Lung (tissue), 12 donors: ENCODE results near the gene APOB. TPM values are rescaled to one million over a fixed set of nuclear protein-coding genes. Genes with fewer than 3 reads are reported as not detected.
A peak's percentile ranks its signal among the peaks of the same experiment; 100 is the strongest.

ENCODE experiments used
- ATAC-seq: fragments of 200-7000 bp; cut with Tn5 transposase; one replicate; pipeline ENCODE4 v1.9.1; 2020; ENCODE audit warnings: moderate number of reproducible peaks; ENCODE audit not compliant: insufficient read depth, low FRiP score
- DNase-seq, 3 donors: peaks; one replicate each; pipeline ENCODE4 v3.0.0-alpha.2; 2013 to 2017
- H3K27ac ChIP-seq, 2 donors: one replicate each; pipeline ENCODE4 v1.5.1; 2013; ENCODE audit warnings: mild to moderate bottlenecking in 2 of 2, moderate library complexity in 2 of 2, control low read depth in 1 of 2, inconsistent platforms in 1 of 2, low read depth in 1 of 2, low read length in 1 of 2
- H3K27me3 ChIP-seq, 3 donors: one replicate each; pipeline ENCODE4 v1.5.1; 2013; ENCODE audit warnings: low read length in 2 of 3; ENCODE audit not compliant: control insufficient read depth in 3 of 3, insufficient read depth in 3 of 3
- H3K36me3 ChIP-seq, 4 donors: one replicate each; pipeline ENCODE4 v1.5.1; 2013; ENCODE audit warnings: low read length in 4 of 4, mild to moderate bottlenecking in 1 of 4, moderate library complexity in 1 of 4; ENCODE audit not compliant: control insufficient read depth in 4 of 4, insufficient read depth in 4 of 4
- H3K4me1 ChIP-seq, 5 donors: one replicate each; pipeline ENCODE4 v1.5.1; 2013; ENCODE audit warnings: low read length in 5 of 5, mild to moderate bottlenecking in 2 of 5, moderate library complexity in 1 of 5; ENCODE audit not compliant: control insufficient read depth in 5 of 5, insufficient read depth in 5 of 5
- H3K4me3 ChIP-seq: one replicate; pipeline ENCODE4 v1.5.1; 2013; ENCODE audit warnings: mild to moderate bottlenecking, control low read depth, moderate library complexity
- H3K9ac ChIP-seq, 2 donors: one replicate each; pipeline ENCODE4 v1.5.1; 2013; ENCODE audit warnings: low read length in 2 of 2, control low read depth in 1 of 2; ENCODE audit not compliant: insufficient read depth in 1 of 2
- H3K9me3 ChIP-seq, 4 donors: one replicate each; pipeline ENCODE4 v1.5.1; 2013; ENCODE audit warnings: low read length in 3 of 4, mild to moderate bottlenecking in 1 of 4, moderate library complexity in 1 of 4; ENCODE audit not compliant: control insufficient read depth in 4 of 4, insufficient read depth in 3 of 4
- WGBS, 2 donors: extraction: QIAGEN DNeasy Blood & Tissue Kit; methylation state at CpG; one replicate each; pipeline ENCODE4 v1.1.7; 2013; 5-methylcytosine and 5-hydroxymethylcytosine counted together
- polyA plus RNA-seq, 2 donors: library from polyadenylated mRNA; stranded (reverse); fragments of 200-250 nt; gene quantifications; one replicate each; pipeline ENCODE4 v1.2.1, GENCODE V29; 2013
- total RNA-seq, 2 donors: library from RNA; depleted of rRNA in 1 of 2; stranded (reverse); fragments of >200 nt in 1 of 2; gene quantifications; one replicate each; pipeline ENCODE4 v1.2.1, GENCODE V29; 2014 to 2021
- TF ChIP-seq, protein P1 (sequence below): IDR thresholded peaks from 2 replicates; pipeline ENCODE4 v1.5.1; 2012; ENCODE audit warnings: mild to moderate bottlenecking; ENCODE audit errors: control extremely low read depth, extremely low read depth
- donor health status: control.
- donor health status: control.
- donor health status: Bipolar disorder and iron deficiency.
- donor health status: healthy.
- donor health status: DM: yes; HTN: yes; CAD: no.

APOB gene
- total and polyA plus RNA-seq, 4 donors: 0.04 to 1.7 (median 0.18) TPM

DNA sequence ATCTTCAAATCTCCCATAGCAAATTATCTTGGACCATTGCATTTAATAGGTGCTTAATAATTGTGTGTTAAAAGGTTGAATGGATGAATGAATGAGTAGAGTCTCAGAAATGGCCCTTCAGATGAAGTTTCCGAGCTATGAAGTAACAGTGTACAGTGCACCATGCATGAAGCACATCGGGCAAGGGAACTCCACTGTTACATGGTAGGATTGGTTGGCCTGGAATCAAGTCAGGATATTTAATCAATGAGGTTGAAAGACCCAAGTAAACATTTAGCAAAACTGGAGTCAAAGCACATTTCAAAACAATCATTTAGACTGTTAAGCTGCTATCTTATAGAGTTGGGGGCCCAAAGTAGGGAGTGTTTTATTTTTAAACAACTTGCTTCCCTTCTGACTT lies 80.0 kb downstream of the APOB start:
- DNase-seq (no peak), ATAC-seq (no peak)
- Histone ChIP-seq H3K9me3 (peaks cover 0 to 2% (median 0%) of the 10 kb centered on the region in 4 donors), H3K36me3 (no peaks in the 10 kb centered on the region), H3K9ac (no peak overlapping the region), H3K27ac (no peak overlapping the region), H3K4me1 (no peaks in the 10 kb centered on the region), H3K27me3 (peaks cover 2 to 19% (median 4%) of the 10 kb centered on the region in 3 donors), H3K4me3 (no peak overlapping the region)
- TF ChIP-seq, protein P1, sequence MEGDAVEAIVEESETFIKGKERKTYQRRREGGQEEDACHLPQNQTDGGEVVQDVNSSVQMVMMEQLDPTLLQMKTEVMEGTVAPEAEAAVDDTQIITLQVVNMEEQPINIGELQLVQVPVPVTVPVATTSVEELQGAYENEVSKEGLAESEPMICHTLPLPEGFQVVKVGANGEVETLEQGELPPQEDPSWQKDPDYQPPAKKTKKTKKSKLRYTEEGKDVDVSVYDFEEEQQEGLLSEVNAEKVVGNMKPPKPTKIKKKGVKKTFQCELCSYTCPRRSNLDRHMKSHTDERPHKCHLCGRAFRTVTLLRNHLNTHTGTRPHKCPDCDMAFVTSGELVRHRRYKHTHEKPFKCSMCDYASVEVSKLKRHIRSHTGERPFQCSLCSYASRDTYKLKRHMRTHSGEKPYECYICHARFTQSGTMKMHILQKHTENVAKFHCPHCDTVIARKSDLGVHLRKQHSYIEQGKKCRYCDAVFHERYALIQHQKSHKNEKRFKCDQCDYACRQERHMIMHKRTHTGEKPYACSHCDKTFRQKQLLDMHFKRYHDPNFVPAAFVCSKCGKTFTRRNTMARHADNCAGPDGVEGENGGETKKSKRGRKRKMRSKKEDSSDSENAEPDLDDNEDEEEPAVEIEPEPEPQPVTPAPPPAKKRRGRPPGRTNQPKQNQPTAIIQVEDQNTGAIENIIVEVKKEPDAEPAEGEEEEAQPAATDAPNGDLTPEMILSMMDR: no peak
- 85 to 91% methylated on average over 2 of the region's 2 CpGs for WGBS, 2 donors

- TF ChIP-seq, protein P1: peak; percentile 72
- Histone ChIP-seq H3K4me1 (no peaks in the 10 kb centered on the region), H3K9ac (no peak overlapping the region), H3K36me3 (no peaks in the 10 kb centered on the region), H3K27ac (no peak overlapping the region), H3K4me3 (no peak overlapping the region), H3K9me3 (peaks cover 0 to 2% (median 0%) of the 10 kb centered on the region in 4 donors), H3K27me3 (peaks cover 2 to 21% (median 4%) of the 10 kb centered on the region in 3 donors)
- 37 to 38% methylated on average over 5 of the region's 5 CpGs for WGBS, 2 donors
- ATAC-seq (peak; percentile 66), DNase-seq (peak; percentile 65 to 71 (median 67))
Measured at GRCh38 chr2:20962939-20963557, 80.8 kb downstream of the APOB start.

GRCh38 chr2:20961858-20962257 lies 82.0 kb downstream of the APOB start:
- H3K27me3 ChIP-seq: peaks cover 2 to 21% (median 4%) of the 10 kb centered on the region in 3 donors

More at GRCh38 chr2:20961858-20962257, 82.0 kb downstream of the APOB start:
- Histone ChIP-seq H3K4me1 (no peaks in the 10 kb centered on the region), H3K9ac (no peak overlapping the region), H3K4me3 (no peak overlapping the region), H3K36me3 (no peaks in the 10 kb centered on the region), H3K9me3 (peaks cover 0 to 2% (median 0%) of the 10 kb centered on the region in 4 donors), H3K27ac (no peak overlapping the region)
- ATAC-seq (no peak), DNase-seq (no peak)
- TF ChIP-seq, protein P1: no peak
- 47 to 72% methylated on average over 7 of the region's 7 CpGs for WGBS, 2 donors
